Measurements from ENCODE around the gene APOBEC3A.
"Not testable (repeated sequence)": the region's sequence is repeated elsewhere in the genome, so short reads cannot be mapped to it uniquely, and the experiment has no call there.

APOBEC3A gene

DNA sequence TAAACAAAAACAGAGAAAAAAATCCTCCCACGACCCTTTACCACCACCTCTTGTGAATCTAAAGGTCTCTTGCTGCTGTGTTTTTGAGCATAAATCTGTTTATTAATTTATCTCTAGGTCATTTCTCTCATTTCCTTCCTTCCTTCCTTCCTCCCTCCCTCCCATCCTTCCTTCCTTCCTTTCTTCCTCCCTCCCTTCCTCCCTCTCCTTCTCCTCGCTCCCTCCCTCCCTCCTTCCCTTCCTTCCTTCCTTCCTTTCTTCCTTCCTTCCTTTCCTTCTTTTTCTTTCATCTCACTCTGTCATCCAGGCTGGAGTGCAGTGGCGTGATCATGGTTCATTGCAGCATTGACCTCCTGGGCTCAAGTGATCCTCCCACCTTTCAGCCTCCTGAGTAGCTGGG, 13.5 kb upstream of the APOBEC3A start:
- DNase-seq = no peak

DNA sequence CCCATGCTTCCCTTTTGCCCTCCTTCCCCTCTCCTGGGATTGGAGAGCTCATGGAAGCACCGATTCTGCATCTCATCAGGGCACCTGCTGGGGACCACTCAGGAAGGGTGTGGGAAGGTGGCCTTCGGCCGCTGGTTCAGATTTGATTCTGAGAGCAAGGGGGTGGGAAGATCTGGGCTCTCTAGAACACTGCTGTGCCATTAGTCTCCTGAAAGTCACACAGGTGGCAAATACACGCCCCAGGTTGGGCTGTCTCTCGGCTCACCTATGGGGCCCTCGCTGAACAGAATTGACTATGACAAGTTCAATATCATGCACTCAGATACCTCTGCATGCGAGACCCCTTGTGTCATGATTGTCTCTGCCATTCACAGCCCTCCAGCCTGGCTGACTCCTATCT, 12.8 kb upstream of the APOBEC3A start:
- no peak for DNase-seq

GRCh38 chr22:38945706-38946338, 11.6 kb upstream of the APOBEC3A start:
- DNase-seq = not testable (repeated sequence)

- DNase-seq = no peak
Observed at GRCh38 chr22:38946771-38947170, 10.6 kb upstream of the APOBEC3A start.

- no peak for DNase-seq
Observed at GRCh38 chr22:38947321-38948140, 9.9 kb upstream of the APOBEC3A start.

- DNase-seq = no peak
Observed at GRCh38 chr22:38948181-38948940, 9.0 kb upstream of the APOBEC3A start.

GRCh38 chr22:38949889-38950405, 7.5 kb upstream of the APOBEC3A start:
- DNase-seq = no peak

GRCh38 chr22:38950527-38951295, 6.7 kb upstream of the APOBEC3A start:
- DNase-seq = no peak

- no peak for DNase-seq
Observed at GRCh38 chr22:38951734-38952133, 5.7 kb upstream of the APOBEC3A start.

DNA sequence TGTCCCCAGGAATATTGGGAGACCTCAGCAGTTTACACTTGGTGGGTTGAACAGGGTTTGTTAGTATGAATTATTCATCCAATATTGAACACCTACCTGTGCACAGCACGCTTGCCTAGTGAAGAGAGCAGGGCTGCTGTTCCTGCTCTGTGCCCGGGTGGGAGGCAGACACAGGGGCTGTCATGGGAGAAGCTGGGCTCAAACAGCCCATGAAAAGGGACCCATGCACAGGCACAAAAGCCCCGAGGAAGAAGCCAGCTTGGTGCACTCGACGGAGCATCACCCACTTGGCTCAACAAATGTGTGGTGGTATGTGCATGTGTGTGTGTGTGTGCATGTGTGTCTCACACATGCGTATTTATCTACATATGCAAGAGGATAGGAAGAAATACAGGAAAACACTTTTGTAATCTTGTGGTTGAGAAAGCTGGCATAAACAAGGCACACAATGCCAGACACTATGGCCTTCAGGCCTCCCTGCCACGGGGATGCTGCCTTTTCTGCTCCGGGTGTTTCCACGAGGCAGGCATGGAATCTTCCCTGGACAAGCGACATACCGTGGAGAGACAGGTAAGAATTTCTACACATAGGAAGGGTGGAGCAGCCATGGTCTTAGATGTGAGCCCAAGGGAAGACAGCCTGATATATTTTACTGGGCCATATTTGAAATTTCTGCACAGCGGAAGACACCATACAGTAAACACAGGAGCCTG, 5.0 kb upstream of the APOBEC3A start:
- no peak for DNase-seq

GRCh38 chr22:38953091-38953490, 4.3 kb upstream of the APOBEC3A start:
- no peak for DNase-seq

- DNase-seq = no peak
Observed at GRCh38 chr22:38953577-38954413, 3.6 kb upstream of the APOBEC3A start.

- no peak for DNase-seq
Observed at GRCh38 chr22:38954414-38955043, 2.9 kb upstream of the APOBEC3A start.

GRCh38 chr22:38955250-38955905, 2.0 kb upstream of the APOBEC3A start:
- DNase-seq = no peak

DNA sequence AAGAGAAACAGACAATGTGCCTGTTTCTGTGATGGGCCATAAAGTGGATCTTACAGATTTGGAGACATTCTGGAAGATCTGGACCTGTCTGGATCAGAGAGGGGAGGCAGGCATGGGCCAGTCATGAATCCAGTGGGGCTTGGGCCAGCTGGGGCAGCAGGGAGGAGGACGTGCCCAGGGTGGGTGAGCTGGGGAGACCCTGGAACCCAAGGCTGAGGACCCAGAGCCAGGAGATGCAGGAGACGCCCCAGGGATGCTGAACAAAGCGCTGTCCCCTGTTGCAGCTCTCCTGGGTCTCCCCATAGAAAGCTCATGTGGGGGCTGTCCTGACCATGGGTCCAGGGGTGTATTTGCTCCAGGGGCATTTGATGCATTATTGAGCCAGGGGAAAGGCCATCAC, 1.5 kb upstream of the APOBEC3A start:
- DNase-seq = no peak

GRCh38 chr22:38956551-38956950, 858 bp upstream of the APOBEC3A start:
- no peak for DNase-seq

GRCh38 chr22:38957808-38958650, 620 bp downstream of the APOBEC3A start:
- no peak for DNase-seq

- DNase-seq = not testable (repeated sequence)
Observed at GRCh38 chr22:38958651-38958943, 1.2 kb downstream of the APOBEC3A start.

DNA sequence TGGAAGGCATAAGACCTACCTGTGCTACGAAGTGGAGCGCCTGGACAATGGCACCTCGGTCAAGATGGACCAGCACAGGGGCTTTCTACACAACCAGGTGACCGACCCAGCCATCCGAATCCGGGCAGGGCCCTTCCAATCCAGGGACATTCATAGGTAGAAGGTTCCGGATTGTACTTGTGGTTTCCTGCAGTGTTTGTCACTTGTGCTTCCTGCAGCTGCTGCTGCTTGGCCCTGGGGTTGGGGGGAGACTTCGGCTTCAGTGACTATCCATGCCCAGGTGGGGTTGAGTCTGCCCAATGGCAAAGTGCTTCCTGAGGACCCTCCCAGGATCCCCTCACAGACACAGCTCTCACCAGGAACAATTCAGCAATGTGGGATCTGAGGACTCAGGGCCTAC, 2.2 kb downstream of the APOBEC3A start:
- no peak for DNase-seq

Measured in DMS79 (cell line).